GM18526 (cell line): ENCODE results near the gene IPO8.

ENCODE experiments used
- POLR2A ChIP-seq: IDR thresholded peaks from 3 replicates; pipeline ENCODE4 v1.6.1; 2011; ENCODE audit not compliant: insufficient read length; ENCODE audit errors: extremely low read depth

IPO8 gene

DNA sequence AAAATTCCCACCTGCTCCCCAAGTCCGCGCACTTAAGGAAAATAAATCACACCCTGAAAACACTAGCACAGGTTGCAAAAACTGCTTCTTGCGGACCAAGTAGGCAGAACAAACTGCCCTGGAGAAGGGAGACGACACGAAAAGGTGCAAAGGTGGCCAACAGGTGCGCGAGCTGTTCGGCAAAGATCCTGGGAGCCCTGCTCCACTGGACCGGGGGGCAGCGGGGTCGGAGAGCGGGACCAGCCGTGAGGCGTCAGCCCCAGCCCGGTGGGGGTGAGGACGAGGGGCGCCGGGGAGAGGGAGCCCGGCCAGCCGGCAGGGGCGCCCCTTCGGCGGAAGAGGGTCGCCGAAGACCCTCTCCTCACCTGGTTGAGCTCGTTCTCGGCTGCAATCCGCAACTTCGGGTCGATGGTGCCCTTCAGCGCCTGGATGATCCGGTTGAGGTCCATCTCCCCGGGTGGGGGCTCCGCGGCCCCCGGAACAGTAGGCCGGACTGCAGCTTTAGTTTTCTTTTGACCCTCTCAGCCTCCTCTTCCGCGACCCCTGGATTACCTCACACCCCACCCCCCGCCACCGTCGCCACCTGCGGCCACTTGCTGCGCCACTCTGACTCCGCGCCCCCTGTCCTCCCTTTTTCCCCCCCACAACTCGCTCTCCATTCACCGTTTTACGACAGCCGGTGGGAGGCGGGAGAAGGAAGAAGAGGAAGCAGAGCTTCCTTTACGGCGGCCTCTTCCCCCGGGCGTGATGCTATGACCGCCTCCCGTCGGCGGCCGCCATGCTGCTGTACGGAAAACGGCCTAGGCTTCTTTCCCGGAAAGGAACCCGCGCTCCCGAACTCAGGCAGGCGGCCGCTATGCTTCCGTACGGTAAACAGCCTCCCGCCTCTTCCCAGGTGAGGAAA lies at the start of gene IPO8:
Gene IPO8 (minus strand): TSS at position 671 of the 904 bp plus-strand sequence. CDS start 222 bp downstream, at position 449.
- TF ChIP-seq POLR2A, result peak; percentile 52

DNA sequence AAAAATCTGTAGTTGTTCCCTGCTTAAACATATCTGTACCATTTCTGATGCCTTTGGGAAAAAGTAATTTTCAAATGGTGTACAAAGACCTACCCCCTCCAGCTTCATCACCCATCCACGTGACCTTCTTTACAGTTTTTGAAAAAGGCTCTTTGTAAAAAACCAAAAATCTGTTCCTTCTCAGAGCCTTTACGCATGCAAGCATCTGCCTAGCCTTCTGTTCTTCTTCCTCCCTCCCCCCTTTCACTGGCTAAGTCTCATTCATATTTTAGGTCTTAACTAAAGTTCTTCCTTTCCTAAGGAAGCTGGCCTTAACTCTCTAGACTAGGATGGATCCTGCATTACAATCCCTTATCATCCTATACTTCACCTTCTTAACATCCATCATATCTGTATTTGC lies 48.7 kb upstream of the IPO8 start:
- no peak for TF ChIP-seq POLR2A

DNA sequence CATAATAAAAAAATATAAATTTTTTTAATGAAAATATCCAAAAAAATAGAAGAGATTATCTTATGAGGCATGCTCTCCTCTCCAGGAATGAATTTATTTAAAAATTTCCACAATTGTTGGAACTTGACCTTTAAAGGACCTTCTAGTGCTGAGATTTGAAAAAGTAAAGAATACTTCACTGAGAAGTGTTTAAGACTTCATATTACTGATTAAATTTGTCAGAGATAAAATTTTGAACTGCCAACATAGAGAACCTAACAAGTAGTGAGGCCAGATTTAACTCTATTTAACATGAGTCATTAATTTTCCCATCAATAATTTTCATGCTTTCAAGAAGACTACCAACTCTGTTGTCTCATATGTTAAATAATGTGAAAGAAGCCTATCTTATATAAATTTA lies 44.6 kb upstream of the IPO8 start:
- TF ChIP-seq POLR2A, result no peak

DNA sequence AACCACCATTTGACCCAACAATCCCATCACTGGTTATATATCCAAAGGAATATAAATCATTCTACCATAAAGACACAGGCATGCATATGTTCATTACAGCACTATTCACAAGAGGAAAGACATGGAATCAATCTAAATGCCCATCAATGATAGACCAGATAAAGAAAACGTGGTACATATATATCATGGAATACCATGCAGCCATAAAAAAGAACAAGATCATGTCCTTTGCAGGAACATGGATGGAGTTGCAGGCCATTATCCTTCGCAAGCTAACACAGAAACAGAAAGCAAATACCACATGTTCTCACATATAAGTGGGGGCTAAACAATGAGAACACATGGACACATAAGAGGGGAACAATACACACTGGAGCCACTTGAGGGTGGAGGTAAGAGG lies 43.4 kb upstream of the IPO8 start:
- TF ChIP-seq POLR2A, result no peak

DNA sequence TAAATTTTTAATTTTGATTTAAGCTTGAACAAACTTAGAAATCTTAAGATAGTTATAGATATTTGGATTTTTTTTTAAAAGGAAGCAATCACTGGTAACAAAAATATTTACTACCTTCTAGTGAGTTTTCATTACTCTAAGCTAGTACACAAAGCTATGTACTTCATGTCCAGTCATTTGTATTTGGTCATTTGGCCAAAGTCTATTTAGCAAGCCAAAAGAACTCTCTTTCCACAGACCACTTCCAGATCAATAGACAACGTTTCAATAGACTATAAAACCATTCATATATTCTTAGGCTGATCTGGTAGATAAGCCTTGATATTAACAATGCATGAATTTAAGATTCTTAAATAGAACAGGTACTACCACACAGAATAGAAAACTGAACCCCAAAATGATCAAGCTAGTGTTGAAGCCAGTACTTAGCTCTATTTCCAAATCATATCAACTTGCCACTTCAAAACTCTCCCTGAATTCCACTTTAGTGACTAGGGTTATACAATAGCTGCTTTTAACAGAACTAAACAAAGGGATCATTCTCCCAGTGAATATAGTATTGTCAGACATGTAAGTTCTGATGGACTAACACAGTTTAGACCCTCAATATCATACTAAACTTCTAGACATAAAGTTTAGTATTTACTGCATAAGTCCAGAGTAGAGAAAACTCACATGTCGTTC lies 37.4 kb upstream of the IPO8 start:
- no peak for TF ChIP-seq POLR2A

DNA sequence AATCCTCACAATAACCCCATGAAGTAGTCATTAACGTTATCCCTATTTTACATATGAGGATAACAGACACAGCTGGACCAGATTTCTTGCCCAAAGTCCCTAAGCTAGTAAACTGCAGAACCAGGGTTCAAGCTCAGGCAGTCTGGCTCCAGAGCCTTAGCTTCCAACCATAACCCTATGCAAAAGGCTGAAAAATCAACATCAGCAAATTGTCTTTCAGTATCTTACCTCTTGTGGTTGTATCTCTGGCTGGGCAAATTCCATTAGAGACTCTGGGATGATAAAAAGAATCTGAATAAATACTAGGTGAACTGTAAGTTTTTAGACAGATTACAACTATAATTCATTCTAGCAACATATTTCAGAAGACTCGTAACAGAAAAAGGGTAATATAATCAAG lies 34.3 kb upstream of the IPO8 start:
- no peak for TF ChIP-seq POLR2A

DNA sequence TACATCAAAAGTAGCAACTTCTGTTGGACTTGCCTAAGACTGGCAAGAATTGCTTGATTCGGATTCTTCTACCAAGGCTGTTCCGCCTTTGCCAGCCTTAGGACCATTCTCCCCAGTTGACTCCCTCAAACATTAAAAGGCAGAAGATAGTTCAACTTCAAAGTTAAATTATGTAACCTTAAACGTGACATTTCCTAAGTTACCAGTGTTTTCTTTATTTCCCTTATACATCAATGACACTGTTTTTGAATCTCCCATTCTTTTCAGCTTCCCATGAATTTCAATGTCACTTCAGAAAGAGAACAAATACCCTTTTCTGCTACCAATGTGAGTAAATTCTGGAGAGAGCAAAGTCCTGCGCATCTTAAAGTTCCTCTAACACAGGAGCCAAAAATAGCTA lies 33.9 kb upstream of the IPO8 start:
- no peak for TF ChIP-seq POLR2A

DNA sequence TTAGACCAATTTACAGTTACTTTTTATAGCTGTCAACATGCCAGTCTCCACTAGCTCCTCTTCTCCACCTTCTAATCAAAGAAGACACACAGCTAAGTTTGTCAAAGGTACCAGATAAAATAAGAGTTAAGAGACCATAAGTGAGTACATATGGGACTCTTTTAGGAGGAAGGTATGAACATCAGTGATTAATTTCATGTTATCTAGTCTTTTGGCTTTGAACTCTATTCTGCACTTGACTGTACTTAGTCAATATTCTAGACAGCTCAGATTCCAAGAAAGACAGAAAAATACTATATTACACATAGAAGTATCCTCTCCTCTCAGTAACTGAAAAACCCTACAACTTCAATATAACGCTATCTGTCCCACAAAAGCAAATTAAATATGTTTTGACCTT lies 31.0 kb upstream of the IPO8 start:
- no peak for TF ChIP-seq POLR2A

DNA sequence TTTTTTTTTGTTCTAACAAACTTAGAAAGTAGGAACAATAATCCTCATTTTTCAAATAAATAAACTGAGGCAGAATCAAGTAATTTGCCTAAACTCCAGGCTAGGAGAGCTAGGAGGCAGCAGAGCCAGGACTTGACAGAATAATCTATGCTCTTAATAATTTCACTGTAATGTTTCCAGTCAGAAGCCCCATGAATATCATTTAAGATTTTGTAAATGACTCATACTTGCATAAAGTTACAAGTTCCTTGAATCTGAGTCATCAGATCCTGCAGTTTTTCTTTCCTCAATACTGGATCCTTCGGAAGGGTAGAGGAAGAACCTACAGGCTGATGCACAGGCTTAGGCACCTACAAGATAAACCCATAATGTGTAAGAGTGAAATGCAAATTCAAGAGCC lies 30.1 kb upstream of the IPO8 start:
- no peak for TF ChIP-seq POLR2A

DNA sequence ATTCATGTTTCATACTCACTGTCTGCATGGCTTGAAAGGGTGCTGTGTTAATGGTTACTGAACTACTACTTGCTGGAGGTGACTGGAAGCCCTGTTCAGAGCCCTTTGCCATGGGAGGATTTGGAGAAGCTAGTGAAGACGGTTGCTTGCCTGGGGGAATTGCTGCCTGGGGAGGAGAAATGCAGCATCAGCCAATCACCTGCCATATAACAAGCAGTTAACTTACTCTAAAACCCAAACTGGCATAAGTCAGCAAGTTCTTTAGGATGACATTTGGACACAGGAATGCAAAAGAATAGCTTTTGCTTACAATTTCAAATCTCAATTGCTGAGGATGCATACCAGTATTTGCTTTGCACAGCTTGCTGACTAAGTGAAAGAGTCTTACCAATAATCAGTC lies 23.4 kb upstream of the IPO8 start:
- TF ChIP-seq POLR2A, result no peak

DNA sequence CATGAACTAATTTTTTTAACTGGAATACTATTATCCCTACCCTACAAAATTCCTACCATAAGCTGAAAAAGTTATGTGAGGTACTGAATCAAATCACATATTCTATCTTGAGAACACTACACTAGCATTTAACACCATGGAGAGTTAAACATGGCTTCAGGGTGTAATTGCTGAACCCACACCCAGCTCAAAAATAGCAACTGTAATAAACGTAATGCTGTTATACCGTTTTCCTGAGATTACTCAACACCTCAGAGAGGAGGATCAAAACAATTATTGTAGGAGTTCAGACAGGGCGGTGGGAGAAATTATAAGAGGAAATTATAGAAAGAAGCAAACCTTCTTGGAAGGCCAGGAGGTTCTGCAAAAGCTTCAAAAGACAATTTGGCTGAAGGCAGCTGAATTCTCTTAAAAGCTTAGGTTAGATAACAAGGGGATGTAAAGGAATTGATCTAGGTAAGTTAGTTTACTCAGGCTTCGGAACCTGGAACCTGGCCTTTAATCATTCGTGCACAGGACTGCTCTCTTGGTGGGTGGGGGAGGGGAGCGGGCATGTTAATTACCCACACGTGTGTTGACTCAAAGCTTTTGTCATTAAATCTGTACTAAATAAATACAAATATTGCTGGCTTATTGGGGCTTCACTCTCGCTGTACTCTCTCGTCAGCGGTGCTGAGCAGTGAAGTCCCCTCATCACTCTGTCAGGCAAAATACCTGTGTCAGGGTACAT lies 12.1 kb upstream of the IPO8 start:
- no peak for TF ChIP-seq POLR2A

DNA sequence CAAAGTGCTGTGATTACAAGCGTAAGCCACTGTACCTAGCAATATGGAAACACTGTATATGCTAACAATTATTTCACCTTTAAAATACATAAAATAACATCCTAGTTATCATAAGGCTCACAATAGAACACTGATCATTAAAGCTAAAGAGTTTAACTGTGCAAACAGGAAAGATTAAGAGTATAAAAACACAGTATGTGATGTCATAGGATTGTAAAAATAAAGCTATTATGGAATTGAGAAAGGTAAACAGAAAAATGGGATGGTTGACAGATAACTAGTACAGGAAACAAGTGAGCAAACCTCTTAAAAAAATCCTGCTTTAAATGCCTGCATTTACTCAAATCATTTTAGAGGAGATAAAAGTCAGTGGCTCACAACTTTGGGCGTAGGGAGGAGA lies 10.8 kb upstream of the IPO8 start:
- TF ChIP-seq POLR2A, result no peak

DNA sequence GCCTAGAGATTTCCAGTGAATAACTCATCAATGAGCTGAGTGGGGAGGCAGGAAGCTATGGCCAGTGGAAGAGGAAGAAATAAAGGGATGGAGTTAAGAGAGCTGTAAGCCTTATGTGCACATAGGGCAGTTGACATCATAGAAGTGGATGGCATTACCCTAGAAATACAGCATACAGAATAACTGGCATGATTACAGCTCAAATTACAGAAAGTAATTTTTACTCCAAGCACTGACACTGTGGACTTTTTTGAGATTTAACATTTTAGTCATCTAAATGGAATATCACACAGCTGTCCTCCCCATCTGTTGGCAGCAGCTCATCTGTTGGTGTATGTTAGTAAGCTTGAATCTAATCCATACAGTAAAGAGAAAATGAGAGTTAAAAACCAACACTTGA lies 5.4 kb upstream of the IPO8 start:
- TF ChIP-seq POLR2A, result no peak

DNA sequence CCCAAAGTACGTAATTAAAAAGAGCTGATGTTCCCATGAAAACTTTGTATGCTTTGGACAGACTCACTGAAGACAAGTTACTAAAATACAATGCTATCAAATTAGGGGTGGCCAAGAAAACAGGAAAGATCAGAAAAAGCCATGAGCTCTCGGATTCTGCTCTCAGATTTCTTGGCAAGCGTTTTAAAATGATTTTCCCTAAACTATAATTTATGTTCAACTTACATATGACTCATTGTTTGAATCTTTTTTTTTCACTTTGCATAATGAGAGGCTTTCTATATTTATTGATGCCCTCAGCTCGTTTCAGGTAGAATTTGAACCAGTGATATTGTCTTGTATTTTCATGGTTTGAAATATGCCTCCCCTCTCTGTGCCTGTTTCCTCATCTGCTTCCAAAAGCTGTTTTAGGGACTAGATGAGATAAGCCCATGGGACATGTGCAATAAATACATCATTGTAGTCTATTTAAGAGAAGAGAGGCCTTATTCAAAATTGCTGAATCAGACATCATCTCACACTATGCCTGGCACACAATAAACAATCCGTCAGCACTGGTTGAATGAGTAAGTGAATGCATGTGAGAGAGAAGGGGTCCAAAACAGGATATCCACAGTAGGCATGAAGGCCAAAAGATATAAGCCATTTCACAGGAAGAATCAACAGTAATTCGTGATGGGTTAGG lies 4.7 kb upstream of the IPO8 start:
- no peak for TF ChIP-seq POLR2A

DNA sequence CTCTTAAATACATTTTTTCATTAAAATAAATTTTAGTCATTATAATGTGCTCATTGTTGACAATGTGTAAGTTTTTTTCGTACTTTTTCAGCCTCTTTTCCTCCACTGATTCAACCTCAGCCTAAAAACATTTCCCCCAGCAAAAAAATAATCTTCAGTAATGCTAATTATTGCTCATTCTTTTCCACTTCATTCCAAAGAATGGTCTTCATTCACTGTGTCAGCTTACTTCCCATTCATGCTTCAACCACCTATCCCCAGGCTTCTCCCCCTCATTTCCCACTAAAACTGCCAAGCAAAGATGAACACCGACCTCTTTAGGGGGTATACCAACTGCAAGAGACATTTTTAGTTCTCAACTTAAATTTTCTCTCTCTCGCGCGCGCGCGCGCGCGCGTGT lies 2.7 kb upstream of the IPO8 start:
- no peak for TF ChIP-seq POLR2A
